B cell (primary cell): ENCODE measurements around the gene APP. TPM values are rescaled to one million over a fixed set of nuclear protein-coding genes. Genes with fewer than 3 reads are reported as not detected.
A peak's percentile ranks its signal among the peaks of the same experiment; 100 is the strongest.

Source experiments
- ATAC-seq: fragments of 200-7000 bp; cut with Tn5 transposase; one replicate; pipeline ENCODE4 v1.10.0; 2021; ENCODE audit warnings: low read depth, mild to moderate bottlenecking, moderate number of reproducible peaks, moderate library complexity
- CTCF ChIA-PET: fragments of 350-600 bp; sonication (Branson Sonifier 250); formaldehyde crosslinking; loops from one replicate; lab custom pipeline; 2021; ENCODE audit warnings: antibody characterized with exemption, inconsistent platforms; lab: Charles Lee
- POLR2A ChIA-PET: fragments of 350-600 bp; sonication (Branson Sonifier 250); formaldehyde crosslinking; loops from one replicate; lab custom pipeline; 2021; ENCODE audit warnings: antibody characterized with exemption; lab: Charles Lee
- DNase-seq: peaks from one replicate; pipeline ENCODE4 v3.0.0; 2013
- H2AFZ ChIP-seq: 2 replicates; pipeline ENCODE4 v1.6.1; 2012; ENCODE audit warnings: mild to moderate bottlenecking, low read depth, low read length; ENCODE audit not compliant: insufficient read depth, poor library complexity, severe bottlenecking
- H3K27ac ChIP-seq, 2 donors: 1 replicate in 1 of 2; 2 replicates in 1 of 2; pipeline ENCODE4 v1.5.1; 2012 to 2013; ENCODE audit warnings: low read length in 2 of 2, mild to moderate bottlenecking in 2 of 2, moderate library complexity in 1 of 2
- H3K27me3 ChIP-seq, 4 experiments: fragments of 200-600 bp in 1 of 4; sonication (generic) in 1 of 4; replicated peaks in 1 of 4; 1 replicate in 2 of 4; 2 replicates in 2 of 4; pipeline versions ENCODE4 v1.6.1 to v1.7.0; 2013 to 2016; ENCODE audit warnings: low read length in 3 of 4, mild to moderate bottlenecking in 2 of 4, mixed read lengths in 1 of 4, moderate library complexity in 1 of 4; ENCODE audit not compliant: insufficient read depth in 4 of 4, control insufficient read depth in 3 of 4; ENCODE audit errors: control extremely low read depth in 1 of 4
- H3K36me3 ChIP-seq, 2 experiments: replicated peaks in 1 of 2; 1 replicate in 1 of 2; 2 replicates in 1 of 2; pipeline versions ENCODE4 v1.6.1 to v1.7.1; 2013; ENCODE audit warnings: low read length in 1 of 2; ENCODE audit not compliant: insufficient read depth in 2 of 2, control insufficient read depth in 1 of 2; ENCODE audit errors: control extremely low read depth in 1 of 2, extremely low read depth in 1 of 2
- H3K4me1 ChIP-seq, 2 donors: fragments of 200-600 bp in 1 of 2; sonication (generic) in 1 of 2; 1 replicate in 1 of 2; 2 replicates in 1 of 2; pipeline versions ENCODE4 v1.5.1 to v1.6.1; 2013 to 2017; ENCODE audit warnings: low read length in 2 of 2; ENCODE audit not compliant: control insufficient read depth in 2 of 2, insufficient read depth in 2 of 2
- H3K4me2 ChIP-seq: replicated peaks from 2 replicates; pipeline ENCODE3; 2012; ENCODE audit warnings: mild to moderate bottlenecking, low read depth, low read length; ENCODE audit not compliant: poor library complexity, severe bottlenecking
- H3K4me3 ChIP-seq, 5 experiments: fragments of 200-600 bp in 1 of 5; sonication (generic) in 1 of 5; 1 replicate in 3 of 5; 2 replicates in 2 of 5; pipeline versions ENCODE4 v1.5.1 to v1.7.0; 2011 to 2016; ENCODE audit warnings: low read length in 4 of 5, mild to moderate bottlenecking in 4 of 5, low read depth in 2 of 5, control low read depth in 1 of 5, moderate library complexity in 1 of 5; ENCODE audit not compliant: insufficient read depth in 1 of 5; ENCODE audit errors: control extremely low read depth in 1 of 5, extremely low read depth in 1 of 5
- H3K79me2 ChIP-seq: fragments of 200-600 bp; sonication (generic); one replicate; pipeline ENCODE4 v1.6.0; 2016; ENCODE audit warnings: low read length; ENCODE audit not compliant: control insufficient read depth, insufficient read depth
- H3K9ac ChIP-seq: fragments of 200-600 bp; sonication (generic); 2 replicates; pipeline ENCODE4 v1.6.1; 2017; ENCODE audit warnings: mild to moderate bottlenecking, low read length, moderate library complexity
- H3K9me3 ChIP-seq, 3 donors: one replicate each; pipeline versions ENCODE4 v1.6.1 to v1.7.1; 2013; ENCODE audit warnings: low read length in 2 of 3; ENCODE audit not compliant: control insufficient read depth in 2 of 3, insufficient read depth in 1 of 3; ENCODE audit errors: control extremely low read depth in 1 of 3
- H4K20me1 ChIP-seq: 2 replicates; pipeline ENCODE4 v1.6.0; 2012; ENCODE audit warnings: mild to moderate bottlenecking, low read length; ENCODE audit not compliant: insufficient read depth, control insufficient read depth, poor library complexity, severe bottlenecking
- H3K27ac Mint-ChIP-seq: one replicate; pipeline ENCODE4 v1.8.0; 2021; ENCODE audit warnings: mixed read lengths
- H3K27me3 Mint-ChIP-seq: one replicate; pipeline ENCODE4 v1.8.0; 2021; ENCODE audit warnings: mixed read lengths
- H3K4me1 Mint-ChIP-seq: one replicate; pipeline ENCODE4 v1.8.0; 2021; ENCODE audit warnings: mixed read lengths
- H3K4me3 Mint-ChIP-seq: one replicate; pipeline ENCODE4 v1.8.0; 2021; ENCODE audit warnings: mixed read lengths
- H3K9me3 Mint-ChIP-seq: one replicate; pipeline ENCODE4 v1.8.0; 2022; ENCODE audit warnings: mixed read lengths; ENCODE audit not compliant: insufficient read depth
- CTCF ChIP-seq: fragments of 200-600 bp; IDR thresholded peaks from one replicate; pipeline ENCODE4 v1.8.0; 2022; ENCODE audit warnings: antibody characterized with exemption, mild to moderate bottlenecking
- EZH2 ChIP-seq: IDR thresholded peaks from 2 replicates; pipeline ENCODE4 v1.6.1; 2012; ENCODE audit warnings: borderline replicate concordance, low read depth, mild to moderate bottlenecking, moderate library complexity, low read length; ENCODE audit not compliant: insufficient read depth, poor library complexity, severe bottlenecking
- WGBS: methylation state at CpG from one replicate; pipeline ENCODE4 v1.1.5; 2013; ENCODE audit warnings: missing lambda C conversion rate; ENCODE audit not compliant: insufficient coverage; 5-methylcytosine and 5-hydroxymethylcytosine counted together
- intact Hi-C: fragments of 100-400 bp; cut with micrococcal nuclease; formaldehyde crosslinking; loops from one replicate; pipeline ENCODE4 v1.10.0; 2022
- polyA plus RNA-seq: library from polyadenylated mRNA; depleted of rRNA; stranded (reverse); fragments of >200 nt; gene quantifications from 2 replicates; pipeline ENCODE4 v1.2.3, GENCODE V29; 2012
- total RNA-seq, 2 donors: library from RNA; stranded (reverse); fragments of 120-200 nt in 1 of 2; gene quantifications; 1 replicate in 1 of 2; 2 replicates in 1 of 2; pipeline versions ENCODE4 v1.2.3 to v1.2.4, GENCODE V29; 2013 to 2022

APP gene
- total and polyA plus RNA-seq, 2 donors (not counting 1 experiment from before 2014, with no cell fraction given), result 28.3 to 34.7 TPM

DNA sequence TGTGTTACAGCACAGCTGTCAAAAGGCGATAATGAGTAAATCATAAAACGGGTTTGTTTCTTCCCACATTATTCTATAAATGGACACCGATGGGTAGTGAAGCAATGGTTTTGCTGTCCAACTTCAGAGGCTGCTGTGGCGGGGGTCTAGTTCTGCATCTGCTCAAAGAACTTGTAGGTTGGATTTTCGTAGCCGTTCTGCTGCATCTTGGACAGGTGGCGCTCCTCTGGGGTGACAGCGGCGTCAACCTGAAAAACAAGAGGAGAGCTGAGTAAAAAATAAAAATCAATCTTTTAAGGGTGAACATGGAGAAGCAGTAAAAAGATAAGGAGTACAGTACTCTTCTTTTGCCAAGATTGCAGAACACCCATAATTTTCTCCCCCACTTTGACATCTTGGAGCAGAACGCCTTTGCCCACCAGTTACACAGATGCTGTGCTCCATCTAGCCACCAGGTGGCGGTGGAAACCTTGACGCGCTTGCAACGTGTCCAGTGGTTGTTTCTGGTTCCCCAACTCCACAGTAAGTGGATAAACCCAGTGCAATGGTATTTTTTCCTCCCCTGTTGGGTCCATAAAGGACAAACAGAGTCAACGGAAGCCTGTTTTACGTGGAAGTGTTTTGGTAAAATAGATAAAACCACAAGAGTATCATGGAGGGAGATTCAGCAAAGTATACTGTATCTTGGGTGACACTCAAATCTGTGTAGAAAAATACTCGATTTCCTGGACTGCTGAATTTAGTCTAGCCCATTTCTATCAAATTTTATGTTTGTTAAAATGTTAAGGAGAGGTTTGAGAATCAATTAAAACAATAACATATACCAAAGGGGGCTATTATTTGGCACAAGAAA, 288.8 kb downstream of the APP start:
- H3K4me2 ChIP-seq, result no peak overlapping the region
- DNase-seq (peak; percentile 69), ATAC-seq (peak; percentile 86)
- no peak overlapping the region for H2AFZ ChIP-seq
- 60% methylated on average over 11 of the region's 17 CpGs for whole genome bisulfite sequencing
- Mint-ChIP-seq H3K4me3 (no peak overlapping the region), H3K9me3 (no peaks in the 10 kb centered on the region), H3K27me3 (no peaks in the 10 kb centered on the region), H3K4me1 (no peaks in the 10 kb centered on the region), H3K27ac (no peak overlapping the region)
- TF ChIP-seq CTCF, result peak; percentile 99
- TF ChIP-seq EZH2, result no peak
- ChIA-PET POLR2A (no interaction called here), CTCF (interaction anchor here (0.7 to 3.8 kb wide), 13 partner anchors 9 to 836 kb away, joined by 3 to 14 read pairs (median 3); partner anchors contain the start of gene APP)
- H3K9me3 ChIP-seq, result no peaks in the 10 kb centered on the region
- intact Hi-C loops, result loop anchor here (1.0 to 5.0 kb wide), 3 partner anchors 120 to 289 kb away; partner anchors contain the start of genes APP and MRPL39
- no peak overlapping the region for H3K27ac ChIP-seq
- H3K4me1 ChIP-seq, result no peaks in the 10 kb centered on the region
- peaks cover 0 to 3% of the 10 kb centered on the region in 2 experiments for H3K36me3 ChIP-seq
- H3K4me3 ChIP-seq, result no peak overlapping the region
- no peaks in the 10 kb centered on the region for H4K20me1 ChIP-seq
- H3K9ac ChIP-seq, result no peak overlapping the region
- H3K79me2 ChIP-seq, result no peaks in the 10 kb centered on the region
- no peaks in the 10 kb centered on the region for H3K27me3 ChIP-seq

DNA sequence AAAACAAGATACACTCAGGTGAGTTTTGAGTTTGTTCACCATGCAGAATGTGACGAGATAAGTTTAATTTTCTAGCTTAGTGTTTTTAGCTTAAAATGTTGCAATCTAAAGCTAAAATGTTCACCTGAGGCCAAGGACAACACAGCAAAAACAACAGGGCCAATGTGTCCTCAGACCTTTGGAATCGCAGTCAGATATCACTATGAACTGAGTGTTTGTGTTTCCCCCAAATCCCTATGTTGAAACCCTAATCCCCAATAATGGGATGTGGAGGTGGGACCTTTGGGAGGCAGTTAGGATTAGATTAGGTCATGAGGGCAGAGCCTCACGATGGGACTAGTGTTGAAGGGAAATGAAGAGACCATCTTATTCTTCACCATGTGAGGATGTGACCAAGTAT, 291.4 kb downstream of the APP start:
- Histone ChIP-seq H3K79me2 (no peaks in the 10 kb centered on the region), H3K4me3 (no peak overlapping the region), H3K4me2 (no peak overlapping the region), H3K27ac (no peak overlapping the region), H3K4me1 (no peaks in the 10 kb centered on the region), H3K9ac (no peak overlapping the region), H3K36me3 (peaks cover 0 to 3% of the 10 kb centered on the region in 2 experiments), H3K9me3 (no peaks in the 10 kb centered on the region), H3K27me3 (no peaks in the 10 kb centered on the region), H4K20me1 (no peaks in the 10 kb centered on the region), H2AFZ (no peak overlapping the region)
- Mint-ChIP-seq H3K9me3 (no peaks in the 10 kb centered on the region), H3K27me3 (no peaks in the 10 kb centered on the region), H3K27ac (no peak overlapping the region), H3K4me1 (no peaks in the 10 kb centered on the region), H3K4me3 (no peak overlapping the region)
- ChIA-PET POLR2A (no interaction called here), CTCF (interaction anchor here (0.8 to 3.8 kb wide), 4 partner anchors 17 to 838 kb away, joined by 3 to 13 read pairs (median 8); no protein-coding TSS in a partner anchor)
- ATAC-seq (no peak), DNase-seq (no peak)
- WGBS, result no CpG with 5 or more reads among the region's 3 CpGs
- TF ChIP-seq CTCF (no peak), EZH2 (no peak)
- intact Hi-C loops, result no loop called here
